ENCODE measurements around the gene OR10H2. TPM values are rescaled to one million over a fixed set of nuclear protein-coding genes. Genes with fewer than 3 reads are reported as not detected.

The OR10H2 gene
- total and polyA plus RNA-seq, 2 donors (not counting 3 experiments of a cell fraction or from before 2014, with no cell fraction given), result not detected

- no peak for DNase-seq (ENCODE audit: low read depth, low spot score)
- H3K9me1 ChIP-seq (replicated peaks; ENCODE audit: control insufficient read depth, extremely low read depth, insufficient read depth, low read length), result no peaks in the 10 kb centered on the region
- no TSS peak for BruUV-seq (replicated peaks)
- no peak overlapping the region for H3K27ac ChIP-seq (ENCODE audit: insufficient read depth, low read depth, low read length)
- no peaks in the 10 kb centered on the region for H3K36me3 ChIP-seq (ENCODE audit: control insufficient read depth in 2 of 2, extremely low read depth in 1 of 2, insufficient read depth in 2 of 2, low read length in 2 of 2)
- no peak overlapping the region for H2AFZ ChIP-seq (ENCODE audit: low read depth, low read length)
- POLR2A ChIA-PET, result no interaction called here
- no peaks in the 10 kb centered on the region for H3K4me1 ChIP-seq (ENCODE audit: control insufficient read depth, extremely low read depth, insufficient read depth, low read length)
- TF ChIP-seq GATA2 (IDR thresholded peaks at IDR 0.05; ENCODE audit: insufficient read depth, insufficient read length, low read depth, low read length) (no peak), FOS (IDR thresholded peaks at IDR 0.05; ENCODE audit: borderline replicate concordance, insufficient read depth, low read length) (no peak), EZH2 (IDR thresholded peaks at IDR 0.05; ENCODE audit: borderline replicate concordance, low read depth, low read length, severe bottlenecking) (no peak), JUN (IDR thresholded peaks at IDR 0.05; ENCODE audit: borderline replicate concordance, insufficient read depth, insufficient read length, low read depth) (no peak), MYC (IDR thresholded peaks at IDR 0.05; ENCODE audit: low read depth, low read length) (no peak), POLR2AphosphoS5 (IDR thresholded peaks at IDR 0.05; ENCODE audit: insufficient read depth, low read depth, low read length) (no peak), POLR2A (IDR thresholded peaks at IDR 0.05; ENCODE audit: low read depth, low read length) (no peak)
- TF ChIP-seq, protein P1, sequence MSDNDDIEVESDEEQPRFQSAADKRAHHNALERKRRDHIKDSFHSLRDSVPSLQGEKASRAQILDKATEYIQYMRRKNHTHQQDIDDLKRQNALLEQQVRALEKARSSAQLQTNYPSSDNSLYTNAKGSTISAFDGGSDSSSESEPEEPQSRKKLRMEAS (IDR thresholded peaks at IDR 0.05; ENCODE audit: insufficient read depth, insufficient read length), result no peak
- TF ChIP-seq, protein P2, sequence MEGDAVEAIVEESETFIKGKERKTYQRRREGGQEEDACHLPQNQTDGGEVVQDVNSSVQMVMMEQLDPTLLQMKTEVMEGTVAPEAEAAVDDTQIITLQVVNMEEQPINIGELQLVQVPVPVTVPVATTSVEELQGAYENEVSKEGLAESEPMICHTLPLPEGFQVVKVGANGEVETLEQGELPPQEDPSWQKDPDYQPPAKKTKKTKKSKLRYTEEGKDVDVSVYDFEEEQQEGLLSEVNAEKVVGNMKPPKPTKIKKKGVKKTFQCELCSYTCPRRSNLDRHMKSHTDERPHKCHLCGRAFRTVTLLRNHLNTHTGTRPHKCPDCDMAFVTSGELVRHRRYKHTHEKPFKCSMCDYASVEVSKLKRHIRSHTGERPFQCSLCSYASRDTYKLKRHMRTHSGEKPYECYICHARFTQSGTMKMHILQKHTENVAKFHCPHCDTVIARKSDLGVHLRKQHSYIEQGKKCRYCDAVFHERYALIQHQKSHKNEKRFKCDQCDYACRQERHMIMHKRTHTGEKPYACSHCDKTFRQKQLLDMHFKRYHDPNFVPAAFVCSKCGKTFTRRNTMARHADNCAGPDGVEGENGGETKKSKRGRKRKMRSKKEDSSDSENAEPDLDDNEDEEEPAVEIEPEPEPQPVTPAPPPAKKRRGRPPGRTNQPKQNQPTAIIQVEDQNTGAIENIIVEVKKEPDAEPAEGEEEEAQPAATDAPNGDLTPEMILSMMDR (IDR thresholded peaks at IDR 0.05; ENCODE audit: extremely low read depth in 1 of 2, insufficient read depth in 1 of 2, low read depth in 1 of 2, low read length in 2 of 2), result no peak
- H4K20me1 ChIP-seq (replicated peaks; ENCODE audit: control insufficient read depth, extremely low read depth, insufficient read depth, low read length), result no peaks in the 10 kb centered on the region
- H3K27me3 ChIP-seq (ENCODE audit: control insufficient read depth in 2 of 2, insufficient read depth in 2 of 2, low read length in 2 of 2), result no peaks in the 10 kb centered on the region
- no peak overlapping the region for H3K4me3 ChIP-seq (replicated peaks in 1 of 3; ENCODE audit: insufficient read depth in 1 of 3, low read depth in 1 of 3, low read length in 3 of 3)
- H3K9me3 ChIP-seq (replicated peaks; ENCODE audit: control insufficient read depth, insufficient read depth, low read length), result no peaks in the 10 kb centered on the region
- dilution Hi-C loops (cut with MboI; ENCODE audit: extremely low pct_ligation_motif_present, low sequenced_read_pairs), result no loop called here
- no peak overlapping the region for H3K4me2 ChIP-seq (ENCODE audit: insufficient read depth, low read length)
- intact Hi-C loops (cut with micrococcal nuclease), result no loop called here
- H3K9ac ChIP-seq (replicated peaks; ENCODE audit: extremely low read depth, insufficient read depth, low read length), result no peak overlapping the region
- H3K79me2 ChIP-seq (ENCODE audit: control insufficient read depth, insufficient read depth, low read length), result no peaks in the 10 kb centered on the region
- CTCF ChIA-PET, result no interaction called here
- no peak for FAIRE-seq
Measured at GRCh38 chr19:15730538-15730937, 2.7 kb downstream of the OR10H2 start.
